ENCODE data around the gene HOXD13.

DNA sequence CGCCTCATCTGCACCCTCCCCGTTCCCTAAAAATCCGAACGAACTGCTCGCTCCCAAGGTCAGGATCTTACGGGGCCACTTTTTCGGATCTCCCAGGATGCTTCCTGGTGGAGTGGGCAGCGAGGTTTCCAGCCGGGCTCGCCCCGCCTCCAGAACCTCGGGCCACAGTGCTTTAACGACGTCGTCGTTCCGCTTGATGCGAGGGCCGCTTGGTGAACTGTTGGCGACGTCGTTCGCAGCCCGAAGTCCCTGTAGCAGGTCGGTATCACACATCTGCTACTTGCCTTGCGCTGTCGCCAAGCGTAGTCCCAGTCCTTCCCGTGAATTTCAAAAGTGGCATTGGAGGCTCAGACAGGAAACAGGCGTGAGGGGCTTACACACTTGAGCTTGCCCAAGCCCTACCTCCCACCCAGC is 24.1 kb upstream of the HOXD13 start:
- TF ChIP-seq RXRA (IDR thresholded peaks at IDR 0.05; ENCODE audit: insufficient read depth, low read depth, low read length) (no peak), CHD1 (IDR thresholded peaks at IDR 0.05; ENCODE audit: low read depth, low read length) (no peak), RFX5 (IDR thresholded peaks at IDR 0.05; ENCODE audit: borderline replicate concordance, low read depth, low read length) (no peak), KDM1A (IDR thresholded peaks at IDR 0.05; ENCODE audit: borderline replicate concordance, low read length) (no peak), TEAD4 (IDR thresholded peaks at IDR 0.05; ENCODE audit: low read depth, low read length) (no peak), EP300 (IDR thresholded peaks at IDR 0.05; ENCODE audit: borderline replicate concordance in 1 of 2, low read depth in 2 of 2, low read length in 2 of 2) (no peak), POLR2A (IDR thresholded peaks at IDR 0.05; ENCODE audit: control extremely low read depth in 1 of 2, low read depth in 2 of 2, low read length in 2 of 2) (no peak), ZNF274 (IDR thresholded peaks at IDR 0.05; ENCODE audit: borderline replicate concordance, extremely low read depth, low read length) (no peak), YY1 (IDR thresholded peaks at IDR 0.05; ENCODE audit: low read depth, low read length) (no peak), TAF1 (IDR thresholded peaks at IDR 0.05; ENCODE audit: low read depth, low read length) (no peak), EZH2 (IDR thresholded peaks at IDR 0.05; ENCODE audit: low read depth, low read length, severe bottlenecking) (peak; percentile 94)
- TF ChIP-seq, protein P1, sequence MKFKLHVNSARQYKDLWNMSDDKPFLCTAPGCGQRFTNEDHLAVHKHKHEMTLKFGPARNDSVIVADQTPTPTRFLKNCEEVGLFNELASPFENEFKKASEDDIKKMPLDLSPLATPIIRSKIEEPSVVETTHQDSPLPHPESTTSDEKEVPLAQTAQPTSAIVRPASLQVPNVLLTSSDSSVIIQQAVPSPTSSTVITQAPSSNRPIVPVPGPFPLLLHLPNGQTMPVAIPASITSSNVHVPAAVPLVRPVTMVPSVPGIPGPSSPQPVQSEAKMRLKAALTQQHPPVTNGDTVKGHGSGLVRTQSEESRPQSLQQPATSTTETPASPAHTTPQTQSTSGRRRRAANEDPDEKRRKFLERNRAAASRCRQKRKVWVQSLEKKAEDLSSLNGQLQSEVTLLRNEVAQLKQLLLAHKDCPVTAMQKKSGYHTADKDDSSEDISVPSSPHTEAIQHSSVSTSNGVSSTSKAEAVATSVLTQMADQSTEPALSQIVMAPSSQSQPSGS (IDR thresholded peaks at IDR 0.05; ENCODE audit: low read length) = no peak
- TF ChIP-seq, protein P2, sequence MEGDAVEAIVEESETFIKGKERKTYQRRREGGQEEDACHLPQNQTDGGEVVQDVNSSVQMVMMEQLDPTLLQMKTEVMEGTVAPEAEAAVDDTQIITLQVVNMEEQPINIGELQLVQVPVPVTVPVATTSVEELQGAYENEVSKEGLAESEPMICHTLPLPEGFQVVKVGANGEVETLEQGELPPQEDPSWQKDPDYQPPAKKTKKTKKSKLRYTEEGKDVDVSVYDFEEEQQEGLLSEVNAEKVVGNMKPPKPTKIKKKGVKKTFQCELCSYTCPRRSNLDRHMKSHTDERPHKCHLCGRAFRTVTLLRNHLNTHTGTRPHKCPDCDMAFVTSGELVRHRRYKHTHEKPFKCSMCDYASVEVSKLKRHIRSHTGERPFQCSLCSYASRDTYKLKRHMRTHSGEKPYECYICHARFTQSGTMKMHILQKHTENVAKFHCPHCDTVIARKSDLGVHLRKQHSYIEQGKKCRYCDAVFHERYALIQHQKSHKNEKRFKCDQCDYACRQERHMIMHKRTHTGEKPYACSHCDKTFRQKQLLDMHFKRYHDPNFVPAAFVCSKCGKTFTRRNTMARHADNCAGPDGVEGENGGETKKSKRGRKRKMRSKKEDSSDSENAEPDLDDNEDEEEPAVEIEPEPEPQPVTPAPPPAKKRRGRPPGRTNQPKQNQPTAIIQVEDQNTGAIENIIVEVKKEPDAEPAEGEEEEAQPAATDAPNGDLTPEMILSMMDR (IDR thresholded peaks at IDR 0.05; ENCODE audit: control extremely low read depth in 1 of 3, insufficient read depth in 1 of 3, low read depth in 1 of 3, low read length in 3 of 3) = no peak

All from H1 (cell line).